HG02870 (cell line): ENCODE data around the gene RAB7B.

Experiments used
- ATAC-seq: cut with Tn5 transposase; IDR thresholded peaks from one replicate; pipeline ENCODE4 v1.9.1; 2021; ENCODE audit warnings: mild to moderate bottlenecking, moderate library complexity; ENCODE audit not compliant: unreplicated experiment

RAB7B gene

GRCh38 chr1:206023695-206024094, 20.5 kb upstream of the RAB7B start, which contains the start of gene CTSE:
TSS of gene CTSE (minus strand) at chr1:206023895. CDS start at chr1:206023791, 104 bp downstream.
- no peak for ATAC-seq

GRCh38 chr1:206022766-206023165, 19.6 kb upstream of the RAB7B start:
- no peak for ATAC-seq

- no peak for ATAC-seq
Observed at GRCh38 chr1:206021626-206022365, 18.6 kb upstream of the RAB7B start.

GRCh38 chr1:206021008-206021625, 17.9 kb upstream of the RAB7B start:
- no peak for ATAC-seq

GRCh38 chr1:206020393-206021007, 17.3 kb upstream of the RAB7B start:
- ATAC-seq, result no peak

- ATAC-seq, result no peak
Observed at GRCh38 chr1:206015071-206015470, 11.9 kb upstream of the RAB7B start.

GRCh38 chr1:206014601-206015000, 11.4 kb upstream of the RAB7B start:
- no peak for ATAC-seq

- ATAC-seq, result no peak
Observed at GRCh38 chr1:206013026-206013795, 10.0 kb upstream of the RAB7B start.

- peak; percentile 93 for ATAC-seq
Observed at GRCh38 chr1:206012086-206012859, 9.1 kb upstream of the RAB7B start.

- ATAC-seq, result no peak
Observed at GRCh38 chr1:206011057-206011456, 7.9 kb upstream of the RAB7B start.

GRCh38 chr1:206010060-206010459, 6.9 kb upstream of the RAB7B start:
- no peak for ATAC-seq

GRCh38 chr1:206006946-206007345, 3.8 kb upstream of the RAB7B start:
- ATAC-seq, result no peak

GRCh38 chr1:206005778-206006180, 2.6 kb upstream of the RAB7B start:
- no peak for ATAC-seq

- ATAC-seq, result no peak
Observed at GRCh38 chr1:206005234-206005633, 2.0 kb upstream of the RAB7B start.

- ATAC-seq, result no peak
Observed at GRCh38 chr1:206004826-206005225, 1.6 kb upstream of the RAB7B start.

- no peak for ATAC-seq
Observed at GRCh38 chr1:206003854-206004800, 932 bp upstream of the RAB7B start.

GRCh38 chr1:206002160-206002559, 1.0 kb downstream of the RAB7B start:
- no peak for ATAC-seq

- no peak for ATAC-seq
Observed at GRCh38 chr1:206001476-206001888, 1.7 kb downstream of the RAB7B start.

GRCh38 chr1:206000641-206001339, 2.4 kb downstream of the RAB7B start:
- ATAC-seq, result no peak
